Neural crest cell (in vitro differentiated cells): Measurements from ENCODE around the gene MLANA. TPM values are rescaled to one million over a fixed set of nuclear protein-coding genes. Genes with fewer than 3 reads are reported as not detected.

Experiments
- DNase-seq: peaks from one replicate; pipeline ENCODE4 v3.0.0; 2021; ENCODE audit warnings: low read depth, mixed read lengths, low spot score
- H3K27ac Mint-ChIP-seq: one replicate; pipeline ENCODE4 v1.8.0; 2021; ENCODE audit warnings: mild to moderate bottlenecking, mixed read lengths; ENCODE audit not compliant: unreplicated experiment
- H3K27me3 Mint-ChIP-seq: 2 replicates; pipeline ENCODE4 v1.8.0; 2021; ENCODE audit warnings: low read depth, mild to moderate bottlenecking, mixed read lengths
- H3K36me3 Mint-ChIP-seq: 2 replicates; pipeline ENCODE4 v1.8.0; 2021; ENCODE audit warnings: low read depth, mild to moderate bottlenecking, mixed read lengths
- H3K4me1 Mint-ChIP-seq: 2 replicates; pipeline ENCODE4 v1.8.0; 2021; ENCODE audit warnings: mixed read lengths
- H3K4me3 Mint-ChIP-seq: one replicate; pipeline ENCODE4 v1.8.0; 2021; ENCODE audit warnings: mild to moderate bottlenecking, mixed read lengths
- H3K9me3 Mint-ChIP-seq: 2 replicates; pipeline ENCODE4 v1.8.0; 2021; ENCODE audit warnings: mixed read lengths
- CTCF ChIP-seq: fragments of 200-600 bp; sonication (generic); conservative IDR thresholded peaks from 2 replicates; pipeline ENCODE4 v1.5.0; 2021; ENCODE audit warnings: antibody characterized with exemption, mild to moderate bottlenecking
- total RNA-seq: library from RNA; stranded (reverse); gene quantifications from 2 replicates; pipeline ENCODE4 v1.2.1, GENCODE V29; 2021

Gene MLANA
- total RNA-seq, 1 donor from 2014 or later, result not detected

DNA sequence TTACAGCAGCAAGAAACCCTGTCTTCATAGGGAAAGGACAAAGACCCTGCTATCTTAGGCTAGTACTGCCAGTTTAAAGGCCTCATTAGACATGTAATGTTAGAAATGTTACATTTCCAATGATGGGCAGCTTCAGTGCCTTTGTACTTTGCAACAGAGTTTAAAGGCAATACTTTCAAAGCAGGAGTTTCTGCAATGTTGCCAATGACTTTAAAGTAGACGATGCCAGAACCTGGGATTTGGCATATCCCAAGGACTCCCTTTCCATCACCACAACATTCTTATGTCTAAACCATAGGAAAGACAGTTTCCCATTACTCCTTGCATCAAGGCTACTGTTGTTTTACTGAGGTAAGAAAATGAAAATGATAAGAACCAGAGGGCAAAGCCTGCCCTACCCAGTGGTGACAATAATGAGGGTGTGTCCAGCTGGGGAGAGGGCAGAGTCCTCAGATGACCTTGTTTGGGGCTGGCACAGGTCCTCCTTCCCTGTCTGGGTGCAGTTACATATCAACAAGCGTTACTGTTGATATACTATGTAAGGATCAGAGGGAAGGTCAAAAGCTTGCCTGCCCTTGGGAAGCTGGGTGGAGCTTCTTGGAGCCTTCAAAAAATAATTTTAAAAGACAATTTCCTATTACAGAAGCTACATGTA is 27.5 kb upstream of the MLANA start:
- Mint-ChIP-seq H3K27me3 (no peaks in the 10 kb centered on the region), H3K4me3 (no peak overlapping the region), H3K27ac (no peak overlapping the region), H3K36me3 (no peaks in the 10 kb centered on the region), H3K9me3 (no peaks in the 10 kb centered on the region), H3K4me1 (peaks cover 15% of the 10 kb centered on the region)
- TF ChIP-seq CTCF, result no peak
- DNase-seq, result no peak

DNA sequence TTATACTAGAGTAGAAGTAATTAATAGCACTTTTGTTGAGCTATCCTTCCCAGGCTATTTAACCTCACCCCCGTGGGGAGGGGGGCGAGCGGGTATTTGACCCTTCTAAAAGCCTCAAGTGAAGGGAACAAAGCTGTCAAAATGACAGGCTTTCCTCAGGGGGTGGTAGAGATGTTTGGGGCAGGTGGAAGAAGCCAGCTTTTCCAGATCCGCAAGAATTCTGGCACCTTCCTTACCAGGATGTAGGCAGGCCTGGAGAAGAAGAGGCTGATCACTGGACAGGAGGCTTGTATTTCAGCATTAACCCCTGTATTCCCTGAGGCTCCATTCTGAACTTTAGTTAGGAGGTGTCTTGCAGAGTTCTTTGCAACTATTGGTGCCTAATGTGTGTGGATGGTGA is 26.2 kb upstream of the MLANA start:
- Mint-ChIP-seq H3K36me3 (no peaks in the 10 kb centered on the region), H3K9me3 (no peaks in the 10 kb centered on the region), H3K4me3 (no peak overlapping the region), H3K4me1 (peaks cover 15% of the 10 kb centered on the region), H3K27ac (no peak overlapping the region), H3K27me3 (no peaks in the 10 kb centered on the region)
- no peak for DNase-seq
- TF ChIP-seq CTCF, result no peak

GRCh38 chr9:5866272-5866671 is 24.4 kb upstream of the MLANA start:
- Mint-ChIP-seq H3K4me1 (peaks cover 15% of the 10 kb centered on the region), H3K9me3 (no peaks in the 10 kb centered on the region), H3K36me3 (no peaks in the 10 kb centered on the region), H3K27ac (no peak overlapping the region), H3K27me3 (no peaks in the 10 kb centered on the region), H3K4me3 (no peak overlapping the region)
- DNase-seq, result no peak
- TF ChIP-seq CTCF, result no peak

DNA sequence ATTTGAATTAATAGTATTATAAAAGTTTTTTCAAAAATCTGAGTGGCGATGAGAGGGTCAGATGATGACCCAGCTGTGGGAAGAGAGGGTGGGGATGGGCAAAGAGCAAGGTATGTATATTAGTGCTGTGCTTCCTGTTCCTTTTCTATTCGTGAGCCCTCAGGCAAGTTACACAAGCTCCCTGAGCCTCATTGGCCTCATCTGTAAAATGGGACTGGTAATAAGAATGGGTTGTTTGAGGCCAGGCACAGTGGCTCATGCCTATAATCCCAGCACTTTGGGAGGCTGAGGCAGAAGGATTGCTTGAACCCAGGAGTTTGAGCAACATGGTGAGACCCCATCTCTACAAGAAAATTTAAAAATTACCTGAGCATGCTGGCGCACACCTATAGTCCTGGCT is 24.0 kb upstream of the MLANA start:
- TF ChIP-seq CTCF, result no peak
- no peaks in the 10 kb centered on the region for H3K9me3 Mint-ChIP-seq
- H3K27ac Mint-ChIP-seq, result no peak overlapping the region
- H3K27me3 Mint-ChIP-seq, result no peaks in the 10 kb centered on the region
- no peak overlapping the region for H3K4me3 Mint-ChIP-seq
- H3K36me3 Mint-ChIP-seq, result no peaks in the 10 kb centered on the region
- peaks cover 11% of the 10 kb centered on the region for H3K4me1 Mint-ChIP-seq
- DNase-seq, result no peak

GRCh38 chr9:5868235-5868634 is 22.5 kb upstream of the MLANA start:
- H3K4me3 Mint-ChIP-seq, result no peak overlapping the region
- H3K27me3 Mint-ChIP-seq, result no peaks in the 10 kb centered on the region
- no peaks in the 10 kb centered on the region for H3K9me3 Mint-ChIP-seq
- peaks cover 11% of the 10 kb centered on the region for H3K4me1 Mint-ChIP-seq
- no peak for DNase-seq
- no peaks in the 10 kb centered on the region for H3K36me3 Mint-ChIP-seq
- no peak for TF ChIP-seq CTCF
- H3K27ac Mint-ChIP-seq, result no peak overlapping the region
